NB4 (cell line): Measurements from ENCODE around the gene CENPB.

Experiments used
- MYC ChIP-seq: IDR thresholded peaks from 2 replicates; pipeline ENCODE4 v1.6.1; 2011; ENCODE audit warnings: low read depth, low read length
- POLR2A ChIP-seq: IDR thresholded peaks from 2 replicates; pipeline ENCODE4 v1.6.1; 2011; ENCODE audit warnings: mild to moderate bottlenecking; ENCODE audit not compliant: insufficient read length; ENCODE audit errors: extremely low read depth
- TF ChIP-seq, protein P1 (sequence below): IDR thresholded peaks from one replicate; pipeline ENCODE4 v1.5.1; 2012; ENCODE audit warnings: low read depth, low read length
- TF ChIP-seq, protein P2 (sequence below): IDR thresholded peaks from 2 replicates; pipeline ENCODE4 v1.6.1; 2011; ENCODE audit warnings: low read depth, low read length

DNA sequence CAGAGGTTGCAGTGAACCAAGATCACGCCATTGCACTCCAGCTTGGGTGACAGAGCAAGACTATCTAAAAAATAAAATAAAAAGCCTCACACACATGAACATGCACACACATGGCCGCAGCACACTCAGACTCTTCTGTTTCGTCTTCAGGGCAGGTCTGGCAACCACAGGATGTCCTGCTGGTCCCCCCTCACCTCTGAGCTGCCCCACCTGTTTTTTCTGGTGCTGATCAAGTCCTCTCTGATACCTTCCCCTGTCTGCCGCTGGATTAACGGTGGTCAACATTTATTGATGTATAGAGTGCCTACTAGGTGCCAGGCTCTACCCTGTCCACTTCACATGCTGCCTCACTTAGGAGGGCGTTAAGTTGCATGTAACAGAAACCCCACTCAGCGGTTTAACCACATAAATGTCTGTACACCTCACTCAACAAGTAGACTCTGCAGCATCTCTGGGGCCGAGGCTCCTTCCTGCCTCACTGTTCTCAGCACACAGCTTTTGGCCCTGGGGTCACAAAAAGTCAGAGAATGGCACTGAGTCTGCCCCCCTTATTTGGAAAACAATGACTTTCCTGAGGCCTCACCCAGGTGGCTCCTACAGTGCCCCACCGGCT, 29.3 kb upstream of the CENPB start:
- TF ChIP-seq, protein P1, sequence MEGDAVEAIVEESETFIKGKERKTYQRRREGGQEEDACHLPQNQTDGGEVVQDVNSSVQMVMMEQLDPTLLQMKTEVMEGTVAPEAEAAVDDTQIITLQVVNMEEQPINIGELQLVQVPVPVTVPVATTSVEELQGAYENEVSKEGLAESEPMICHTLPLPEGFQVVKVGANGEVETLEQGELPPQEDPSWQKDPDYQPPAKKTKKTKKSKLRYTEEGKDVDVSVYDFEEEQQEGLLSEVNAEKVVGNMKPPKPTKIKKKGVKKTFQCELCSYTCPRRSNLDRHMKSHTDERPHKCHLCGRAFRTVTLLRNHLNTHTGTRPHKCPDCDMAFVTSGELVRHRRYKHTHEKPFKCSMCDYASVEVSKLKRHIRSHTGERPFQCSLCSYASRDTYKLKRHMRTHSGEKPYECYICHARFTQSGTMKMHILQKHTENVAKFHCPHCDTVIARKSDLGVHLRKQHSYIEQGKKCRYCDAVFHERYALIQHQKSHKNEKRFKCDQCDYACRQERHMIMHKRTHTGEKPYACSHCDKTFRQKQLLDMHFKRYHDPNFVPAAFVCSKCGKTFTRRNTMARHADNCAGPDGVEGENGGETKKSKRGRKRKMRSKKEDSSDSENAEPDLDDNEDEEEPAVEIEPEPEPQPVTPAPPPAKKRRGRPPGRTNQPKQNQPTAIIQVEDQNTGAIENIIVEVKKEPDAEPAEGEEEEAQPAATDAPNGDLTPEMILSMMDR = no peak
- TF ChIP-seq, protein P2, sequence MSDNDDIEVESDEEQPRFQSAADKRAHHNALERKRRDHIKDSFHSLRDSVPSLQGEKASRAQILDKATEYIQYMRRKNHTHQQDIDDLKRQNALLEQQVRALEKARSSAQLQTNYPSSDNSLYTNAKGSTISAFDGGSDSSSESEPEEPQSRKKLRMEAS = no peak
- TF ChIP-seq POLR2A = no peak
- no peak for TF ChIP-seq MYC
